IgD-negative memory B cell (primary cell): ENCODE results near the gene ATF6. TPM values are rescaled to one million over a fixed set of nuclear protein-coding genes. Genes with fewer than 3 reads are reported as not detected.

Experiments used
- H3K27ac Mint-ChIP-seq, 3 donors: one replicate each; pipeline ENCODE4 v1.8.0; 2020 to 2022; ENCODE audit warnings: mild to moderate bottlenecking in 3 of 3, mixed read lengths in 3 of 3, moderate library complexity in 1 of 3
- H3K27me3 Mint-ChIP-seq: one replicate; pipeline ENCODE4 v1.8.0; 2021; ENCODE audit warnings: mixed read lengths
- H3K36me3 Mint-ChIP-seq: one replicate; pipeline ENCODE4 v1.8.0; 2020; ENCODE audit warnings: mild to moderate bottlenecking, mixed read lengths
- H3K4me1 Mint-ChIP-seq, 3 donors: one replicate each; pipeline ENCODE4 v1.8.0; 2020 to 2022; ENCODE audit warnings: mixed read lengths in 3 of 3, mild to moderate bottlenecking in 1 of 3
- H3K4me3 Mint-ChIP-seq, 4 donors: one replicate each; pipeline ENCODE4 v1.8.0; 2020 to 2022; ENCODE audit warnings: mild to moderate bottlenecking in 4 of 4, mixed read lengths in 4 of 4, moderate library complexity in 3 of 4
- H3K9me3 Mint-ChIP-seq, 3 donors: one replicate each; pipeline ENCODE4 v1.8.0; 2020 to 2021; ENCODE audit warnings: mixed read lengths in 3 of 3, mild to moderate bottlenecking in 1 of 3
- polyA plus RNA-seq: library from polyadenylated mRNA; unstranded; fragments of 300-500 nt; fragmentation: Illumina TruSeq; gene quantifications from one replicate; pipeline ENCODE4 v1.2.3, GENCODE V29; 2021

The ATF6 gene
- polyA plus RNA-seq, 1 donor from 2014 or later = 14.3 TPM

DNA sequence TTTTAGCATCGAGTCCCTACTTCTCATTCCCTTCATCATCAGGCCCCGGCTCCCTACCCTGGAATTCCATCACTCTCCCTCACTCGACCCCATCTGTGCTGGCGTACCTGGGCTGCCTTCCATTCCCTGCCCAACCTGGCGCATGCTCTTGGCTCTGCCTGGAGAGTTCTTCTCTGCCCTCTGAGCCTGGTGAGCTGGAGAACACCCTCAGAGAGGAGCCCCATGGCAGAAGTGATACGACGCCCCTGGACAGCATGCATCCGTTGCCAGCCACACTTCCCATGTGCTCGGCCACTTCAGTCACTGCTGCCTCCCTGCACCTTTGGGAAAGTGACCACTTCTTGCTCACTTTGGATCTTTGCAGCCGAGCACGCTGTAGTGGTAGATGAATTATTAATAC is 227.5 kb downstream of the ATF6 start:
- Mint-ChIP-seq H3K9me3 (peaks cover 0 to 5% (median 0%) of the 10 kb centered on the region in 3 donors), H3K4me3 (no peak overlapping the region), H3K27ac (no peak overlapping the region), H3K27me3 (peaks cover 6% of the 10 kb centered on the region), H3K4me1 (no peaks in the 10 kb centered on the region), H3K36me3 (no peaks in the 10 kb centered on the region)

DNA sequence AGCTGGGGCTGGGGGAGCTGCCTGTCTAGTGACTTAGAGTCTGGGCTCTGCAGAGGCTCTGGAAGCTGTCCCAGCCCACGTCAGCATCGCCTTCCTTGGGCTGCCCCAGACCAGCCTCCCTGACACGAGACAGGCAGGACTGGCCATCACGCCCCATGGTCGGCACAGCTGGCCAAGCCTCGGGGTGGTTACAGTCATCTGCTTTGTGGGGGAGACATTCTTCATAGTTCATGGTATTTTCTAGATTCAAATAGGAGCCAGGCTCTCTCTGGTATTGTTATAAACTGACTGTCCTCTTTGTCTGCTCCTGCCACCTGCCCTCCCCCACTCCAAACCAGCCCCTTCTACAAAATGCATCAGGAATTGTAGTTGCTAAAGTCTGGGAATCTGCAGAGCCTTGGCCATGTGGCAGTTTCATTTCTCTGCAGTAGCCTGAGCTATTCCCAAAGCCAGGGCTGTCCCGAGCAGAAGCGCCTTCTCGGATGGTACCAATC is 228.1 kb downstream of the ATF6 start:
- H3K4me3 Mint-ChIP-seq = no peak overlapping the region
- peaks cover 0 to 5% (median 0%) of the 10 kb centered on the region in 3 donors for H3K9me3 Mint-ChIP-seq
- H3K4me1 Mint-ChIP-seq = no peaks in the 10 kb centered on the region
- no peaks in the 10 kb centered on the region for H3K27me3 Mint-ChIP-seq
- H3K27ac Mint-ChIP-seq = no peak overlapping the region
- H3K36me3 Mint-ChIP-seq = no peaks in the 10 kb centered on the region

DNA sequence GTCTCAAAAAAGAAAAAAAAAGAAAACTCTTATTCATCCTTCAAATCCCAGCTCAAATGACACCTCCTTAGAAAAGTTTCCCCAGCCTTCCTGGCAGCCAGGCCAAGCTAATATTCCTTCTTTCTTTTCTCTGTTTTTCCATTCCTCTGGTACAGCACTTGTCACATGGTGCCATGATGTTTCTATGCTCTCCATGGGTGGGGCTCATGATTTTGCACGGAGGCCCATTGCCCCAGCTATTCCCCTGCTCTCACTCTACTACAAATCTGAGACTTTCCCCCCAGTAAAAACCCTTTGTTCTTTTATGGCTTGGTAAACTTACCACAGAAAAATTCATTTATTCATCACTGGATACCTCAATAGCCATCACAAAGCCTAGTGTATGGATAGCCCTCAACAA is 231.0 kb downstream of the ATF6 start:
- Mint-ChIP-seq H3K36me3 (no peaks in the 10 kb centered on the region), H3K27me3 (no peaks in the 10 kb centered on the region), H3K4me3 (no peak overlapping the region), H3K4me1 (no peaks in the 10 kb centered on the region), H3K9me3 (peaks cover 0 to 2% (median 0%) of the 10 kb centered on the region in 3 donors), H3K27ac (no peak overlapping the region)

DNA sequence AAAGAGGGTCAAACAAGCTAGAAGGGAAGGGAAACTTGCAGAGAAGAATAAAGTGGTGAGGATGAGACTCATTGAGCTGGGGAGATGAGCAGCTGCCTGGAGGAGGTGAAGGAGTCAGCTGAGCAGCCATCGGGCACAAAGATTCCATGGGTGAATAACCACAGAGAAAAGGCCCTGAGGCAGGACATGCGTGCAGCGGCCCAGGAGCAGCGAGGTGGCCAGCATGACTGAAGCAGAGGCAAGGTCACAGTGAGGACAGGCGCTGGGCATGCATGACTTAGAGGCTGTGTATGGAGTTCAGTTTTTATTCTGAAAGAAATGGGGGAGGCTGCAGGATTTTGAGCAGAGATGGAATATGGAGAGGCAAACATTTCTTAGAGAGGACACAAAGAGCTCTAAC is 232.7 kb downstream of the ATF6 start:
- Mint-ChIP-seq H3K36me3 (no peaks in the 10 kb centered on the region), H3K4me1 (no peaks in the 10 kb centered on the region), H3K4me3 (no peak overlapping the region), H3K27ac (no peak overlapping the region), H3K9me3 (peaks cover 0 to 2% (median 0%) of the 10 kb centered on the region in 3 donors), H3K27me3 (peaks cover 4% of the 10 kb centered on the region)

DNA sequence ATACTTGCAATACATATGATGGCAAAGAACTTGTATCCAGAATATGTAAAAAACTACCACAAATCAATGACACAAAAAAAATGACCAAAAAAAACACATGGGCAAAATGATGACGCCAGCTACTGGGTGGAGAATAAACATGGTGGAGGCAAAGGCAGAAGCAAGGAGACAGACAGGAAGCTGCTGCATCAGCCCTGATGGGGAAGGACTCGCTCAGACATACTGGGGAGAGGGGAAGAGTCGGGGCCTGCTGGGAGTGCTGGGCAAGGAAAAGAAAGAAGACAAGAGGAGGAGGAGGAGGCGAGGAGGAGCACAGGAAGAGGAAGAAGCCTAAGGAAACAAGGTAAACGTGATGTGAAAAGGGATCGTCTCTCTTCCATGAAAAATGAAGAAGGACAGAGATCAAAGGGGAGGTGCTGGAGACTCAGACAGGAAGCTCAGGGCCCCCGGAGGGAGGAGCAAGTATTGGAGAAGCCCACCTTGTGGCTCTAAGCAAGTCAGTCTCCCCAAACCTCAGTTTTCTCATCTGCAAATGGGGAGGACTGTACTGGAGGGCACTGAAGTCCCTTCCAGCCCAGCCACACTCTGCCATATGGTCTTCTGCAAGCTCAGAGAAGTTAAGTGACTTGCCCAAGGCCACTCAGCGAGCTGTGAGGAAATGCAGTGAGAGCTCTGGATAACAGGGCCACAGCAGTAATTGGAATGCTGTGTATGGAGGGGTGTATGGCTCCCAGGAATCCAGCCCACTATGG is 233.4 kb downstream of the ATF6 start:
- Mint-ChIP-seq H3K9me3 (peaks cover 0 to 3% (median 0%) of the 10 kb centered on the region in 3 donors), H3K4me1 (no peaks in the 10 kb centered on the region), H3K4me3 (no peak overlapping the region), H3K36me3 (no peaks in the 10 kb centered on the region), H3K27me3 (peaks cover 5% of the 10 kb centered on the region), H3K27ac (no peak overlapping the region)

DNA sequence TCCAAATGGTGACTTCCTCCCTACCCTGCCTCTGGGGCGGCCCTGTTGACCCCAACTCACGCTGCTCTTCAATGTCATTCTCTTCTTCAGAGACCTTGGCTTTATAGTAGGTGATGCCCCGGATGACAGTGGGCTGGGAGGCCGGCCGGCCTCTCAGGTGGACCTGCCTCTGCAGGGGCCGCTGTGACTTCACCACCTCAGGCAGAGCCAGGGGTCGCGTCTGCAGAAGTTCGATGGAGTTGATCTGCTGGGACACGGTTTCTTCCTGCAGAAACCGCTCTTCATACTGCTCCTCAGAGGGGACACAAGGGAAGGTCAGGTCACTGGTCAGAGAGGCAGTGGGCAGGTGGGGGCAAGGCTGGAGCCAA is 233.9 kb downstream of the ATF6 start:
- H3K36me3 Mint-ChIP-seq = no peaks in the 10 kb centered on the region
- no peak overlapping the region for H3K27ac Mint-ChIP-seq
- H3K9me3 Mint-ChIP-seq = peaks cover 0 to 4% (median 0%) of the 10 kb centered on the region in 3 donors
- no peaks in the 10 kb centered on the region for H3K4me1 Mint-ChIP-seq
- H3K27me3 Mint-ChIP-seq = peaks cover 11% of the 10 kb centered on the region
- H3K4me3 Mint-ChIP-seq = no peak overlapping the region

DNA sequence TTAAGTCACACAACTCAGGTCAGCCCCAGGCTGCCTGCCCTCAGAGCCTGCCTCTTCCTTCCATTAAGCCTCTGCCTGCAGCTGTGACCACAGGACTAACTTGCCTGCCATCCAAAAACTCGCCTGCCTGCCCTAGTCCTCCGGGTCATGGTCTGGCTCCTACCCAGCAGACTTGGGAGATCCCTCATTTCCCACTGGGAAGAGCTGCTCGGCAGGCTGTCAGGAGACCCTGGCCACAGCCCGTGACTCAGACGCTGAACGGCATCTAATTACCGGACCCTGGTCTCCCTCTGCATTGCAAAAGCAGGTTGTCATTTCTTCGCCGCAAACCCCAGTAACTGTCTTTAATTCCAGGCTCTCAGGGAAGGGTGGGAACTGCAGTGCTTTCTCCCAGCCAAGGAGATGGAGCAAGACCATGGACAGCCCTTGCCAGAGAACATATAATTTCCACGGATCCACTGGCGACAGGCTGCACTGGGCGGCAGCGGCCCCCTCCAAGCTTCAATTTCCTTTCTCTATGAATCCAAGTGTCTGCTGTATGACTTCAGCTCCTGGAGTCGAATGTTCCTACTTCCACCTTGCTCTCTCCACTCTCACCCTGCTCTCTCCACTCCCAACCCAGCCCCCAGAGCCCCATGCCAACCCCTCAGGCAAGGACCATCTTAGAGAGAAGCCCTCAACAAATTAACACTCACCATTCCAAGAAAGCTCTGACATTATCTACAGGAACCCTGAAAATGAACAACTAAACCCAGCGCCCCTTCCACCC is 237.1 kb downstream of the ATF6 start:
- no peak overlapping the region for H3K27ac Mint-ChIP-seq
- no peaks in the 10 kb centered on the region for H3K4me1 Mint-ChIP-seq
- no peak overlapping the region for H3K4me3 Mint-ChIP-seq
- H3K9me3 Mint-ChIP-seq = peaks cover 0 to 2% (median 0%) of the 10 kb centered on the region in 3 donors
- H3K27me3 Mint-ChIP-seq = peaks cover 20% of the 10 kb centered on the region
- no peaks in the 10 kb centered on the region for H3K36me3 Mint-ChIP-seq

DNA sequence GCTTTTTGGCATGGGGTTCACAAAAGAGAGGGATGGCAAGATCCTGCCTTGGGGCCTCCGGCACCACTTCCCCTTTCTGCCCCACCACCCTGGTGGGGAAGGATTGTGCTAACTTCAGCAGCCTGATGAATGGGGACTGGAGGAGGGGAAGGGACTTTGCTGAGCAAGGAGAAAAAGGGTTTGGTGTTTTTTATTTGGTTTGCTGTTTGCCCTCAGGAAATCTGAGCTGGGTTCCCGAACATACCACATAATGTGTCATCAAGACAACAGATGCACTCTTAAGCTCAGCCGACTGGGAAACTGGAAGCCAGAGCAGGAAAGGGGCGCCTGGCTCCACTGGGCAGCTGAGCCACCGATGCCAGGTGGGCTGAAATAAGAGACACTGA is 237.7 kb downstream of the ATF6 start:
- no peaks in the 10 kb centered on the region for H3K36me3 Mint-ChIP-seq
- H3K27me3 Mint-ChIP-seq = peaks cover 21% of the 10 kb centered on the region
- H3K4me3 Mint-ChIP-seq = no peak overlapping the region
- no peaks in the 10 kb centered on the region for H3K4me1 Mint-ChIP-seq
- peaks cover 0 to 2% (median 0%) of the 10 kb centered on the region in 3 donors for H3K9me3 Mint-ChIP-seq
- H3K27ac Mint-ChIP-seq = no peak overlapping the region

DNA sequence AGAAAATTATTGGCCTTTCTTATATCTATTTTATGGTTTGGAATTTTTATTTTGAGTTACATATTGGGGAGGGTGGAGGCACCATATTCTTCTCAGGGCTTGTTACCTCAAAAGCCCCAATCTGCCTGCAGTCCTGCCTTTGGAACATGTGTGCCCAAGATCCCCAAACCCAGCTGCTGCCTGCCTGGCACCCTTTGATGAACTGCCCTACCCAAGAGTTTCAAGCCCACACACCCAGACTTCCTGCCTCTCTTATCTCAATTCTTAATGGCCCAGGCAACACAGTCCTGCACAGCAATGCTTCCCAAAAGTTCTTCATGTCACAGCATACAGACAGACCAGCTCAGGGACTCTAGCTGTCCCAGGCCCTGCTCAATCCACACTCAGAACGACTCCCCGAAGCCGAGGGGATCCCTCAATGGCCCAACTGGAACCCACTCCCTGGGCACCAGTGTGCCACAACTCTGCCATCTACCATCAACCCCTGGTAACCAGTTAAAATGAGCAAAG is 238.4 kb downstream of the ATF6 start:
- Mint-ChIP-seq H3K36me3 (no peaks in the 10 kb centered on the region), H3K4me1 (no peaks in the 10 kb centered on the region), H3K27ac (no peak overlapping the region), H3K9me3 (peaks cover 0 to 2% (median 0%) of the 10 kb centered on the region in 3 donors), H3K4me3 (no peak overlapping the region), H3K27me3 (peaks cover 22% of the 10 kb centered on the region)

DNA sequence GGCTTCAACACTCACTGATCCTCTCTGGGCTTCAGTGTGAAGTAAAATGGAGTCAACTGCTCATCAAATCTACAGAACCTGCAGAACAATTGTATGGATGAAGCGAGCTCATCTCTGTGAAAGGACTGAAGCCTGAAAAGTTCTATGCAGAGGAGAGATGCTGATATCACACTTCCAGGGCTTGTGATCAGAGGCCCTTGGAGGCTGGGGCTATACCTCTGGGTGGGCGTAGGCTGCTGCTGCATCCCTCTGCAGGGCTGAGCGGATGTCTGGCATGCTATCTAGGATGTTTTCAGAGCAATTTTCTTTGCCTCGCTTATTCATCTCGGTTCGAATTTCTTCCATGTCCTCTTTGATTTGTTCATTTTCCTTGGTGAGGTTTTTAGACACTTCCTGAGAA is 240.0 kb downstream of the ATF6 start:
- no peak overlapping the region for H3K4me3 Mint-ChIP-seq
- peaks cover 0 to 2% (median 0%) of the 10 kb centered on the region in 3 donors for H3K9me3 Mint-ChIP-seq
- no peaks in the 10 kb centered on the region for H3K36me3 Mint-ChIP-seq
- peaks cover 0 to 1% (median 0%) of the 10 kb centered on the region in 3 donors for H3K4me1 Mint-ChIP-seq
- no peak overlapping the region for H3K27ac Mint-ChIP-seq
- H3K27me3 Mint-ChIP-seq = peaks cover 22% of the 10 kb centered on the region

DNA sequence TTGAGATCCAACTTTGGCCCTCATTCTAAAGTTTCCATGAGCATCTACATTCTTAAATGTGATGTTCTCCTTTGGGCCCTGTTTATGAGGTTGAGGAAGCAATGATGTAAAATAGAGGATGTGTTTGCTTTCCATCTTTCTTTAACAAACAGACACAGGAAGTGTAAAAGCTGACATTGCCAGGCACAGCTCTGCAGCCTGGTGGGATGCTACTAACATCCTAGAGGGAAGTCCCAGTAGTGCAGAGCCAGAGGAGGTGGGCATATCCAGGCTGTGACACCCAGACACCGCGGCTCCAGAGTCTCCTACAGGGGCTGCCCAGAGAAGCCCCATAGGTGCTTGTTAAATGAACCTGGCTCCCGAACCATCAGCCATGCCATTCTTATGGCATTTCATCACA is 241.3 kb downstream of the ATF6 start:
- Mint-ChIP-seq H3K9me3 (peaks cover 0 to 2% (median 0%) of the 10 kb centered on the region in 3 donors), H3K4me3 (no peak overlapping the region), H3K27ac (no peak overlapping the region), H3K36me3 (no peaks in the 10 kb centered on the region), H3K4me1 (peaks cover 0 to 1% (median 0%) of the 10 kb centered on the region in 3 donors), H3K27me3 (peaks cover 22% of the 10 kb centered on the region)

DNA sequence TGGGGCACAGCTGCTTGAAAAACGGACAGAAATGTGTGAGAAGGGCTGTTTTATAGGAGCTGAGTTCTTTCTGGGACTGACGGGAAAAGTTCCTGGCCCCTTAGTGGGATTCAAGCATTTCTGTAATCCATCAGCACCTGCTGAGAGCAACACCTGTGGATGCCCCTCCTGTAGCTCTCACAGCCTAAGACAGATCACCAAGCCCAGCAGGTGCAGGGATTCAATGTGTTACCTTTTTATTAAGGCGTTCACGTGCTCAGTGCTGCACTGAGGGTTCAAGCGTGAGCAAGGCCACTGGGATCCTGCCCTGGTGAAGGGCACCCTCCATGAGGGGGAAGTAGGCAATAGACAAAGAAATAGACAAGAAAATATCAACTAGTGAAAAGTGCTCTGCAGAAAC is 242.7 kb downstream of the ATF6 start:
- no peaks in the 10 kb centered on the region for H3K36me3 Mint-ChIP-seq
- H3K27ac Mint-ChIP-seq = no peak overlapping the region

DNA sequence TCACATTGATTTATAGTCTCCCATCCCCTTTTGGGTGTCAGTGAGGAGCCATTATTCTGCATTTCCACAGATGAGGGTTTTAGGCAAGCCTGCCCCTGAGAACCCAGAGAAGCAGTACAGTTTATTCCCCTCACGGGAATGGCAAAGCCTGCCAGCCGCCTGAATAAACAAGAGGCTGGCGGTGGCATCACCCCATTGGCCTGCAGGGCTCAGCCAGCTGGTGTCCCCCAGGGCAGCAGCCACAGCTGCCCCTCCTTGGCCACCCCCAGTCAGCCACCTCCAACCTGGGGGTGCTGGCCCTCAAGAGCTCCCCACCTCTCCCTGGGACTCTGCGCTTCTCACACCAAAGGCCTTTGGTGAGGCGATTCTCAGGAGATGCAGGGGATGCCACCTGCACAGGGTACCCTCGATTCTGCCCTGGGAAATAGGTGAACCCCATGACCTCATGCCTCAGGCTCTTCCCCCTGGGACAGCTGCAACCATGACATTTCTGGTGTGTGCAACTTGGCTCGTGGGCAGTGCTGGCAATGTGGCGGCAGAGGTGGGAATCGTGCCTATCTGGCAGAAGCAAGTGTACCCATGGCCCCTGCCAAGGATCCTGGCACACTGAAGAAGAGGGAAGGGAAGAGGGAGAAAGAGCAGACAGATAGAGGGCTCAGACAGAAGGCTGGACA is 243.5 kb downstream of the ATF6 start:
- no peak overlapping the region for H3K4me3 Mint-ChIP-seq
- peaks cover 15% of the 10 kb centered on the region for H3K27me3 Mint-ChIP-seq
- no peak overlapping the region for H3K27ac Mint-ChIP-seq
- peaks cover 0 to 1% (median 0%) of the 10 kb centered on the region in 3 donors for H3K4me1 Mint-ChIP-seq
- peaks cover 2 to 8% (median 3%) of the 10 kb centered on the region in 3 donors for H3K9me3 Mint-ChIP-seq
- no peaks in the 10 kb centered on the region for H3K36me3 Mint-ChIP-seq

More for the DNA sequence above, 242.7 kb downstream of the ATF6 start:
- peaks cover 3 to 8% (median 4%) of the 10 kb centered on the region in 3 donors for H3K9me3 Mint-ChIP-seq
- H3K27me3 Mint-ChIP-seq = peaks cover 19% of the 10 kb centered on the region
- H3K4me1 Mint-ChIP-seq = peaks cover 0 to 1% (median 0%) of the 10 kb centered on the region in 3 donors
- H3K4me3 Mint-ChIP-seq = no peak overlapping the region

DNA sequence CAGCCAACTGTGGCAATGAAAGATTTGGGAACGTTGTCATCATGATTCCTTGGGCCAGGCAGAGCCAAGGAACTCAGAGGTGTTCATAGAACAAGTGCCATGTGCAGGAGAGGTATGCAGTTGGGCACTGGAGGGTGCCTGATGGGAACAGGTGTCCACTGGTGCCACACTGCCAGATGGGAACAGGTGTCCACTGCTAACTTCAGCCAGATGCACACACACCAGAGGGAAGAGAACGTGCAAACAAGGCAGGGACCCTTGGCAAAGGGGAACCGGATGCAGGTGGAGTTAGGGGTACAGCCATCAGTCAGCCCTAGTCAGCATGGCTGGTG is 244.0 kb downstream of the ATF6 start:
- Mint-ChIP-seq H3K27ac (no peak overlapping the region), H3K9me3 (peaks cover 2 to 8% (median 3%) of the 10 kb centered on the region in 3 donors), H3K4me1 (peaks cover 0 to 1% (median 0%) of the 10 kb centered on the region in 3 donors), H3K27me3 (peaks cover 11% of the 10 kb centered on the region), H3K4me3 (no peak overlapping the region), H3K36me3 (no peaks in the 10 kb centered on the region)
